Measurements from ENCODE around the gene MRGPRF. TPM values are rescaled to one million over a fixed set of nuclear protein-coding genes. Genes with fewer than 3 reads are reported as not detected.

MRGPRF gene
- total RNA-seq, result 1.7 TPM

- ATAC-seq, result no peak
These were observed at the start of gene MRGPRF for GRCh38 chr11:69013009-69013951. Gene MRGPRF, minus strand, starts transcription at chr11:69013246. Its CDS starts 3,345 bp downstream, at chr11:69009901.

- ATAC-seq, result no peak
These were observed 49.3 kb upstream of the MRGPRF start for GRCh38 chr11:69062169-69062855.

GRCh38 chr11:69061713-69062053 is 48.6 kb upstream of the MRGPRF start:
- no peak for ATAC-seq

- ATAC-seq, result no peak
These were observed 48.0 kb upstream of the MRGPRF start for GRCh38 chr11:69060806-69061712.

- ATAC-seq, result no peak
These were observed 46.9 kb upstream of the MRGPRF start for GRCh38 chr11:69059985-69060384.

GRCh38 chr11:69059429-69059828 is 46.4 kb upstream of the MRGPRF start:
- ATAC-seq, result no peak

GRCh38 chr11:69058511-69059270 is 45.6 kb upstream of the MRGPRF start:
- no peak for ATAC-seq

GRCh38 chr11:69057801-69058200 is 44.8 kb upstream of the MRGPRF start:
- ATAC-seq, result no peak

- ATAC-seq, result no peak
These were observed 44.2 kb upstream of the MRGPRF start for GRCh38 chr11:69057236-69057635.

- peak; percentile 24 for ATAC-seq
These were observed 42.8 kb upstream of the MRGPRF start for GRCh38 chr11:69055598-69056516.

GRCh38 chr11:69055212-69055586 is 42.2 kb upstream of the MRGPRF start:
- ATAC-seq, result no peak

- no peak for ATAC-seq
These were observed 41.6 kb upstream of the MRGPRF start for GRCh38 chr11:69054397-69055211.

- no peak for ATAC-seq
These were observed 40.7 kb upstream of the MRGPRF start for GRCh38 chr11:69053546-69054396.

- no peak for ATAC-seq
These were observed 40.1 kb upstream of the MRGPRF start for GRCh38 chr11:69053169-69053477.

GRCh38 chr11:69052343-69053168 is 39.5 kb upstream of the MRGPRF start:
- no peak for ATAC-seq

GRCh38 chr11:69051381-69052342 is 38.6 kb upstream of the MRGPRF start:
- no peak for ATAC-seq

All from esophagus mucosa (tissue), 1 donor.